HUES6 (cell line): ENCODE data around the gene CNTNAP2.

Experiments used
- H3K27ac ChIP-seq: 2 replicates; pipeline ENCODE4 v1.7.0; 2013; ENCODE audit warnings: low read depth, mild to moderate bottlenecking, low read length, inconsistent platforms
- H3K27me3 ChIP-seq: 2 replicates; pipeline ENCODE4 v1.6.1; 2013; ENCODE audit warnings: low read length; ENCODE audit not compliant: control insufficient read depth, insufficient read depth
- H3K36me3 ChIP-seq: 2 replicates; pipeline ENCODE4 v1.6.1; 2013; ENCODE audit warnings: low read length; ENCODE audit not compliant: control insufficient read depth, insufficient read depth
- H3K4me1 ChIP-seq: 2 replicates; pipeline ENCODE4 v1.6.1; 2013; ENCODE audit warnings: low read length; ENCODE audit not compliant: control insufficient read depth, insufficient read depth
- H3K4me3 ChIP-seq: 2 replicates; pipeline ENCODE4 v1.5.1; 2013; ENCODE audit warnings: low read depth, low read length
- H3K9ac ChIP-seq: one replicate; pipeline ENCODE4 v1.6.1; 2013; ENCODE audit warnings: mild to moderate bottlenecking, low read length
- H3K9me3 ChIP-seq: 2 replicates; pipeline ENCODE4 v1.6.1; 2013; ENCODE audit warnings: low read depth, low read length; ENCODE audit not compliant: control insufficient read depth, insufficient read depth

The CNTNAP2 gene

GRCh38 chr7:147485660-147486210 lies 1369.1 kb downstream of the CNTNAP2 start:
- H3K9me3 ChIP-seq, result no peaks in the 10 kb centered on the region
- H3K4me3 ChIP-seq, result no peak overlapping the region
- H3K9ac ChIP-seq, result no peak overlapping the region
- no peaks in the 10 kb centered on the region for H3K4me1 ChIP-seq
- H3K36me3 ChIP-seq, result no peaks in the 10 kb centered on the region
- no peak overlapping the region for H3K27ac ChIP-seq
- no peaks in the 10 kb centered on the region for H3K27me3 ChIP-seq

GRCh38 chr7:147492606-147493005 lies 1376.0 kb downstream of the CNTNAP2 start:
- H3K27ac ChIP-seq, result no peak overlapping the region
- no peaks in the 10 kb centered on the region for H3K4me1 ChIP-seq
- H3K4me3 ChIP-seq, result no peak overlapping the region
- H3K9ac ChIP-seq, result no peak overlapping the region
- peaks cover 14% of the 10 kb centered on the region for H3K9me3 ChIP-seq
- no peaks in the 10 kb centered on the region for H3K27me3 ChIP-seq
- no peaks in the 10 kb centered on the region for H3K36me3 ChIP-seq

DNA sequence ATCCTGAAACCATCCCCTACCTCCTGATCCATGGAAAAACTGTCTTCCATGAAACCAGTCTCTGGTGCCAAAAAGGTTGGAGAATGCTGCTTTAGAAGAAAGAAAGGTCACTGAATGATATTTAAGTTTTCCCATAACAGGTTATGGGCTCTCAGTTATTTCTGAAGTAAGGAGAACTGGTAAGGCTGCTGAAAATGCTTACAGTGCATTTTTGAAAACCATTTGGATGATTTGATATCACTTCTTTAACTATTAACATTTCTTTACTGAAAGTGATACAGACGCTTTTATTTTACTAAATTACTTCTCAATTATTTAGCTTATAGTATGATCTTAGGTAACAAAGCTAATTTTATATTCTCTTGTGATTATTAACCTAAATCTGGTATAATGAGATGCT lies 1379.6 kb downstream of the CNTNAP2 start:
- Histone ChIP-seq H3K4me3 (no peak overlapping the region), H3K9ac (no peak overlapping the region), H3K9me3 (peaks cover 11% of the 10 kb centered on the region), H3K36me3 (no peaks in the 10 kb centered on the region), H3K27me3 (no peaks in the 10 kb centered on the region), H3K27ac (no peak overlapping the region), H3K4me1 (no peaks in the 10 kb centered on the region)

DNA sequence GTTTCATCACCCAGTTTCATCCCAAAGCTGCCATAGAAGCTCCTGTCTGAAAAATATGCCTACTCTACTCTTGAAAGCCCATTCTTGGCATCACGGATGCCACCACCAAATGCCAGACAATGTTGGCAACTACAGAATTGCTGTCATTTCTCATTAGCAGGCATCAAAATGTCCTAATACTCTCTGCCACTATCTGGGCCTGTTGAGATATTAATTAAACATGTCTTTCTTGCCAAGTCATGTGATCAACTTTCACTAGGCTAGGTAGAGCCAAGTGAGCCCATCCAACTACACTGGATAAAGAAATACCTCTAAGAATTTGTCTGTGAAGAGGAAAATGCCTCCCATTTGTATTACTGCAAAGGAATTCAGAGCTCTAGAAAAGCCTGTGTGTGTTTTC lies 1380.6 kb downstream of the CNTNAP2 start:
- H3K9ac ChIP-seq, result no peak overlapping the region
- H3K4me1 ChIP-seq, result no peaks in the 10 kb centered on the region
- H3K9me3 ChIP-seq, result peaks cover 11% of the 10 kb centered on the region
- H3K36me3 ChIP-seq, result no peaks in the 10 kb centered on the region
- H3K4me3 ChIP-seq, result no peak overlapping the region
- no peak overlapping the region for H3K27ac ChIP-seq
- H3K27me3 ChIP-seq, result no peaks in the 10 kb centered on the region

GRCh38 chr7:147498081-147498480 lies 1381.5 kb downstream of the CNTNAP2 start:
- no peak overlapping the region for H3K9ac ChIP-seq
- H3K27me3 ChIP-seq, result no peaks in the 10 kb centered on the region
- H3K4me1 ChIP-seq, result no peaks in the 10 kb centered on the region
- H3K4me3 ChIP-seq, result no peak overlapping the region
- H3K27ac ChIP-seq, result no peak overlapping the region
- H3K9me3 ChIP-seq, result peaks cover 11% of the 10 kb centered on the region
- H3K36me3 ChIP-seq, result no peaks in the 10 kb centered on the region

- H3K27me3 ChIP-seq, result no peaks in the 10 kb centered on the region
- no peak overlapping the region for H3K4me3 ChIP-seq
- H3K4me1 ChIP-seq, result no peaks in the 10 kb centered on the region
- no peaks in the 10 kb centered on the region; the same call in 1 of the 2 replicates for H3K9me3 ChIP-seq
- no peak overlapping the region for H3K27ac ChIP-seq
- no peaks in the 10 kb centered on the region for H3K36me3 ChIP-seq
- H3K9ac ChIP-seq, result no peak overlapping the region
These were observed 1392.5 kb downstream of the CNTNAP2 start for GRCh38 chr7:147509035-147509501.

GRCh38 chr7:147509541-147510200 lies 1393.1 kb downstream of the CNTNAP2 start:
- no peaks in the 10 kb centered on the region for H3K27me3 ChIP-seq
- H3K27ac ChIP-seq, result no peak overlapping the region
- H3K4me1 ChIP-seq, result no peaks in the 10 kb centered on the region
- H3K9ac ChIP-seq, result no peak overlapping the region
- no peaks in the 10 kb centered on the region; the same call in 1 of the 2 replicates for H3K9me3 ChIP-seq
- no peak overlapping the region for H3K4me3 ChIP-seq
- no peaks in the 10 kb centered on the region for H3K36me3 ChIP-seq

DNA sequence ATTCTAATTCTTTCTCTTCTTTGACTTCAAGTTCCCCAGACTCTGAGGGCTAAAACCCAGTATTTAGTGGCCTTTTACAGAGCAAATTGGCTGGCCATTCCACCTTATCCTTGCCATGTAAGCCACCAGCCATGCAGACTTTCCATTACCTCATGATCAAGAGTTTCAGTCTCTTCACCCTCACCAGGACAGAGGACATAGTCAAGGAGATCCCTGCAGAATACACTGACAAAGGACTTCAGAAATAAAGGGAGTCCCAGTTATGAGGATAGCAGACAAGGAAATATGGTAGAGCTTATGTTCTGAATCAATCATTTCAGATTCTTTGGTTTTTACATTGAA lies 1393.6 kb downstream of the CNTNAP2 start:
- Histone ChIP-seq H3K36me3 (no peaks in the 10 kb centered on the region), H3K4me3 (no peak overlapping the region), H3K9me3 (no peaks in the 10 kb centered on the region; the same call in 1 of the 2 replicates), H3K27ac (no peak overlapping the region), H3K4me1 (no peaks in the 10 kb centered on the region), H3K9ac (no peak overlapping the region), H3K27me3 (no peaks in the 10 kb centered on the region)

GRCh38 chr7:147510923-147511322 lies 1394.3 kb downstream of the CNTNAP2 start:
- Histone ChIP-seq H3K9me3 (no peaks in the 10 kb centered on the region; the same call in 1 of the 2 replicates), H3K36me3 (no peaks in the 10 kb centered on the region), H3K4me3 (no peak overlapping the region), H3K4me1 (no peaks in the 10 kb centered on the region), H3K27me3 (no peaks in the 10 kb centered on the region), H3K27ac (no peak overlapping the region), H3K9ac (no peak overlapping the region)

- no peaks in the 10 kb centered on the region for H3K36me3 ChIP-seq
These were observed 1396.8 kb downstream of the CNTNAP2 start for GRCh38 chr7:147513451-147513850.

DNA sequence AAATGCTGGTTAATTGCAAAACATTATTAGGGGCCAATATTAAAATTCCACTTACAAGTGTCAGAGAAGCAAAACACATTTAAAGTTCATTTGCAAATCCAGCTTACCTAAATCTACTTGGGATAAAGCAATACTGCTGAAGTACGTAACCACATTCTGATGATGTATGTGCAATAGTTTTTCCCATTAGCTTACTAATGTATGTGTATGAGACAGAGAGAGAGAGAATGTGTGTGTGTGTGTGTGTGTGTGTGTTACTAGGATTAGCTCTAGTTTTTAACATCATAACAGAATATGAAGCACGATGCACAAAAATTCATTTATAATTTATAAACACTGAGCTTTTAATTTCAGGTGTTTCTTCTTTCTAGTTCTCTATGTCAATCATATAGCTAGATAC lies 1399.8 kb downstream of the CNTNAP2 start:
- H3K4me1 ChIP-seq, result no peaks in the 10 kb centered on the region
- no peaks in the 10 kb centered on the region for H3K27me3 ChIP-seq
- H3K4me3 ChIP-seq, result no peak overlapping the region
- H3K36me3 ChIP-seq, result no peaks in the 10 kb centered on the region
- H3K9me3 ChIP-seq, result no peaks in the 10 kb centered on the region
- no peak overlapping the region for H3K9ac ChIP-seq
- no peak overlapping the region for H3K27ac ChIP-seq

More at GRCh38 chr7:147513451-147513850, 1396.8 kb downstream of the CNTNAP2 start:
- Histone ChIP-seq H3K4me3 (no peak overlapping the region), H3K27me3 (no peaks in the 10 kb centered on the region), H3K9ac (no peak overlapping the region), H3K9me3 (no peaks in the 10 kb centered on the region), H3K27ac (no peak overlapping the region), H3K4me1 (no peaks in the 10 kb centered on the region)
